ENCODE measurements around the gene MYMK. TPM values are rescaled to one million over a fixed set of nuclear protein-coding genes. Genes with fewer than 3 reads are reported as not detected.

Gene MYMK
- total RNA-seq, 1 experiment from 2014 or later: not detected

- H3K4me1 ChIP-seq (ENCODE audit: control insufficient read depth in 1 of 2, insufficient read depth in 2 of 2, low read length in 2 of 2): no peaks in the 10 kb centered on the region
- no peaks in the 10 kb centered on the region for H3K36me3 ChIP-seq (ENCODE audit: control insufficient read depth in 1 of 2, insufficient read depth in 2 of 2, low read length in 2 of 2)
- BruUV-seq (replicated peaks): no TSS peak
- no peak overlapping the region for H2AFZ ChIP-seq (ENCODE audit: low read depth, low read length, poor library complexity, severe bottlenecking)
- no peak overlapping the region for H3K27ac ChIP-seq (ENCODE audit: low read depth, low read length)
- intact Hi-C loops (cut with micrococcal nuclease): no loop called here
- ATAC-seq (no peak), DNase-seq (ENCODE audit: low read depth, low spot score) (no peak)
- no peak overlapping the region for H3K4me2 ChIP-seq (ENCODE audit: low read length)
- TF ChIP-seq POLR2AphosphoS5 (IDR thresholded peaks at IDR 0.05; ENCODE audit: low read depth, low read length): no peak
- TF ChIP-seq TCF7L2 (IDR thresholded peaks at IDR 0.05; ENCODE audit: borderline replicate concordance, extremely low read depth, insufficient read depth, insufficient read length): no peak
- no peak for TF ChIP-seq CEBPB (IDR thresholded peaks at IDR 0.05; ENCODE audit: low read depth)
- no peak for TF ChIP-seq SIN3A (IDR thresholded peaks at IDR 0.05; ENCODE audit: low read depth)
- no peak for TF ChIP-seq ATF3 (IDR thresholded peaks at IDR 0.05)
- ChIA-PET POLR2A (no interaction called here), CTCF (no interaction called here), RAD21 (ENCODE audit: low non-redundant PET in 1 of 2, low total read pairs in 2 of 2, uncharacterized antibody in 2 of 2, unreplicated experiment in 2 of 2) (no interaction called here)
- no peaks in the 10 kb centered on the region for H3K9me2 ChIP-seq (ENCODE audit: insufficient read depth)
- no peaks in the 10 kb centered on the region; the same call in 1 of the 2 replicates for H3K27me3 ChIP-seq (ENCODE audit: insufficient read depth, low read length)
- no peaks in the 10 kb centered on the region for H3K9me3 ChIP-seq (ENCODE audit: control insufficient read depth in 1 of 2, insufficient read depth in 1 of 2, low read depth in 1 of 2, low read length in 2 of 2)
- H3K9ac ChIP-seq (ENCODE audit: low read length): no peak overlapping the region
- H3K79me2 ChIP-seq (ENCODE audit: insufficient read depth, low read length): no peaks in the 10 kb centered on the region
- H3K4me3 ChIP-seq (replicated peaks in 1 of 2; ENCODE audit: low read depth in 1 of 2, low read length in 2 of 2): no peak overlapping the region
- H4K20me1 ChIP-seq (ENCODE audit: insufficient read depth): no peaks in the 10 kb centered on the region
These were observed 20.9 kb upstream of the MYMK start for GRCh38 chr9:133545494-133546286.

GRCh38 chr9:133543772-133544467 lies 19.2 kb upstream of the MYMK start:
- no peaks in the 10 kb centered on the region for H3K36me3 ChIP-seq (ENCODE audit: control insufficient read depth in 1 of 2, insufficient read depth in 2 of 2, low read length in 2 of 2)
- ChIA-PET POLR2A (no interaction called here), CTCF (no interaction called here), RAD21 (ENCODE audit: low non-redundant PET in 1 of 2, low total read pairs in 2 of 2, uncharacterized antibody in 2 of 2, unreplicated experiment in 2 of 2) (no interaction called here)
- no peaks in the 10 kb centered on the region for H3K27me3 ChIP-seq (ENCODE audit: insufficient read depth, low read length)
- H3K4me2 ChIP-seq (ENCODE audit: low read length): no peak overlapping the region
- no peaks in the 10 kb centered on the region for H3K9me2 ChIP-seq (ENCODE audit: insufficient read depth)
- no peak overlapping the region for H3K27ac ChIP-seq (ENCODE audit: low read depth, low read length)
- DNase-seq (ENCODE audit: low read depth, low spot score) (no peak), ATAC-seq (no peak)
- H3K79me2 ChIP-seq (ENCODE audit: insufficient read depth, low read length): no peaks in the 10 kb centered on the region
- H2AFZ ChIP-seq (ENCODE audit: low read depth, low read length, poor library complexity, severe bottlenecking): no peak overlapping the region
- intact Hi-C loops (cut with micrococcal nuclease): no loop called here
- no peak overlapping the region for H3K4me3 ChIP-seq (replicated peaks in 1 of 2; ENCODE audit: low read depth in 1 of 2, low read length in 2 of 2)
- H3K9ac ChIP-seq (ENCODE audit: low read length): no peak overlapping the region
- TF ChIP-seq, protein P1, sequence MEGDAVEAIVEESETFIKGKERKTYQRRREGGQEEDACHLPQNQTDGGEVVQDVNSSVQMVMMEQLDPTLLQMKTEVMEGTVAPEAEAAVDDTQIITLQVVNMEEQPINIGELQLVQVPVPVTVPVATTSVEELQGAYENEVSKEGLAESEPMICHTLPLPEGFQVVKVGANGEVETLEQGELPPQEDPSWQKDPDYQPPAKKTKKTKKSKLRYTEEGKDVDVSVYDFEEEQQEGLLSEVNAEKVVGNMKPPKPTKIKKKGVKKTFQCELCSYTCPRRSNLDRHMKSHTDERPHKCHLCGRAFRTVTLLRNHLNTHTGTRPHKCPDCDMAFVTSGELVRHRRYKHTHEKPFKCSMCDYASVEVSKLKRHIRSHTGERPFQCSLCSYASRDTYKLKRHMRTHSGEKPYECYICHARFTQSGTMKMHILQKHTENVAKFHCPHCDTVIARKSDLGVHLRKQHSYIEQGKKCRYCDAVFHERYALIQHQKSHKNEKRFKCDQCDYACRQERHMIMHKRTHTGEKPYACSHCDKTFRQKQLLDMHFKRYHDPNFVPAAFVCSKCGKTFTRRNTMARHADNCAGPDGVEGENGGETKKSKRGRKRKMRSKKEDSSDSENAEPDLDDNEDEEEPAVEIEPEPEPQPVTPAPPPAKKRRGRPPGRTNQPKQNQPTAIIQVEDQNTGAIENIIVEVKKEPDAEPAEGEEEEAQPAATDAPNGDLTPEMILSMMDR (IDR thresholded peaks at IDR 0.05 in 2 of 3, conservative IDR thresholded peaks at IDR 0.05 in 1 of 3; ENCODE audit: borderline replicate concordance in 1 of 3, insufficient read depth in 1 of 3, low read depth in 2 of 3, low read length in 2 of 3): no peak
- TF ChIP-seq ATF3 (IDR thresholded peaks at IDR 0.05): no peak
- TF ChIP-seq EGR1 (IDR thresholded peaks at IDR 0.05; ENCODE audit: low read depth): no peak
- TF ChIP-seq SP1 (IDR thresholded peaks at IDR 0.05; ENCODE audit: low read depth): no peak
- TF ChIP-seq EZH2 (IDR thresholded peaks at IDR 0.05): no peak
- TF ChIP-seq EZH2phosphoT487 (IDR thresholded peaks at IDR 0.05; ENCODE audit: borderline replicate concordance): no peak
- BruUV-seq (replicated peaks): no TSS peak
- no peaks in the 10 kb centered on the region for H4K20me1 ChIP-seq (ENCODE audit: insufficient read depth)
- no peaks in the 10 kb centered on the region for H3K4me1 ChIP-seq (ENCODE audit: control insufficient read depth in 1 of 2, insufficient read depth in 2 of 2, low read length in 2 of 2)
- H3K9me3 ChIP-seq (ENCODE audit: control insufficient read depth in 1 of 2, insufficient read depth in 1 of 2, low read depth in 1 of 2, low read length in 2 of 2): no peaks in the 10 kb centered on the region

All from HCT116 (cell line).